HL-60 (cell line): Measurements from ENCODE around the gene STAB2.

Experiments
- CTCF ChIP-seq: IDR thresholded peaks from one replicate; pipeline ENCODE4 v1.5.1; 2011; ENCODE audit warnings: low read length, control low read depth, inconsistent platforms; ENCODE audit not compliant: insufficient read depth
- GABPA ChIP-seq: IDR thresholded peaks from 2 replicates; pipeline ENCODE4 v1.6.1; 2012; ENCODE audit warnings: low read depth
- POLR2AphosphoS5 ChIP-seq: IDR thresholded peaks from 2 replicates; pipeline ENCODE4 v1.6.1; 2012; ENCODE audit warnings: low read depth
- REST ChIP-seq: IDR thresholded peaks from 2 replicates; pipeline ENCODE4 v1.6.1; 2012; ENCODE audit warnings: low read depth; ENCODE audit not compliant: insufficient replicate concordance

GRCh38 chr12:103729499-103729898 lies 142.4 kb downstream of the STAB2 start:
- TF ChIP-seq CTCF (no peak), GABPA (no peak), REST (no peak), POLR2AphosphoS5 (no peak)
